CD4-positive, alpha-beta T cell treated with Interferon alpha-2 for 1 hour (primary cell): Measurements from ENCODE around the gene HGS.

Source experiments
- DNase-seq, 2 donors: peaks; one replicate each; pipeline ENCODE4 v3.0.0-alpha.2; 2020 to 2022

The HGS gene

GRCh38 chr17:81656118-81656743 lies 27.6 kb upstream of the HGS start, which contains the start of gene PDE6G:
PDE6G (minus strand) TSS chr17:81656542; CDS start chr17:81653305, 3,237 bp downstream.
- DNase-seq = no peak

- no peak for DNase-seq
These were observed 27.0 kb upstream of the HGS start for GRCh38 chr17:81656835-81657234.

- DNase-seq = no peak
These were observed 24.8 kb upstream of the HGS start for GRCh38 chr17:81659038-81659437.

GRCh38 chr17:81660441-81660840 lies 23.4 kb upstream of the HGS start:
- no peak for DNase-seq

GRCh38 chr17:81662002-81662401 lies 21.8 kb upstream of the HGS start:
- DNase-seq = no peak

GRCh38 chr17:81664051-81664470 lies 19.8 kb upstream of the HGS start:
- DNase-seq = no peak

- peak in 1 of 2 donors; percentile 45 for DNase-seq
These were observed 18.4 kb upstream of the HGS start for GRCh38 chr17:81665205-81666091.

- no peak for DNase-seq
These were observed 17.8 kb upstream of the HGS start for GRCh38 chr17:81666092-81666341.

GRCh38 chr17:81666342-81667191 lies 17.2 kb upstream of the HGS start, which contains the start of the genes CCDC137 and OXLD1:
CCDC137 (plus strand) TSS chr17:81666737; CDS start chr17:81666767, 30 bp downstream.
OXLD1 (minus strand) TSS chr17:81666605; CDS start chr17:81666577, 28 bp downstream.
- peak; percentile 90 to 93 for DNase-seq

GRCh38 chr17:81667754-81668153 lies 16.1 kb upstream of the HGS start:
- no peak for DNase-seq

- DNase-seq = no peak
These were observed 11.3 kb upstream of the HGS start for GRCh38 chr17:81672504-81672903.

GRCh38 chr17:81672954-81673353 lies 10.9 kb upstream of the HGS start:
- DNase-seq = no peak

- DNase-seq = no peak
These were observed 10.1 kb upstream of the HGS start for GRCh38 chr17:81673561-81674258.

- DNase-seq = peak; percentile 14 to 45
These were observed 8.1 kb upstream of the HGS start for GRCh38 chr17:81675515-81676221.

GRCh38 chr17:81676906-81677305 lies 6.9 kb upstream of the HGS start:
- DNase-seq = no peak

- no peak for DNase-seq
These were observed 3.7 kb upstream of the HGS start for GRCh38 chr17:81680150-81680549.

GRCh38 chr17:81681672-81682071 lies 2.1 kb upstream of the HGS start:
- no peak for DNase-seq

- no peak for DNase-seq
These were observed 1.1 kb upstream of the HGS start for GRCh38 chr17:81682565-81683207.

- DNase-seq = no peak
These were observed 615 bp upstream of the HGS start for GRCh38 chr17:81683208-81683583.

GRCh38 chr17:81684442-81684911 lies 666 bp downstream of the HGS start:
- DNase-seq = no peak

GRCh38 chr17:81685108-81685507 lies 1.3 kb downstream of the HGS start:
- DNase-seq = no peak
